ENCODE measurements around the gene REC8. TPM values are rescaled to one million over a fixed set of nuclear protein-coding genes. Genes with fewer than 3 reads are reported as not detected.

REC8 gene
- total and polyA plus RNA-seq, 2 of the 13 experiments (the other 11 are each of a cell fraction or from before 2014, with no cell fraction given) = 3.4 to 14.7 TPM

GRCh38 chr14:24215495-24216344 is 43.8 kb downstream of the REC8 start, which contains the start of gene MDP1 (continued):
- peak; percentile 96; the same call in 1 of the 2 replicates for TF ChIP-seq ZNF782 (CRISPR knock-in tag; IDR thresholded peaks at IDR 0.05; ENCODE audit: borderline replicate concordance)
- TF ChIP-seq RBFOX2 (IDR thresholded peaks at IDR 0.05; ENCODE audit: low read depth, low read length) = peak; percentile 95
- TF ChIP-seq MXD1 (CRISPR knock-in tag; IDR thresholded peaks at IDR 0.05) = peak; percentile 93
- no peak for TF ChIP-seq THAP8 (CRISPR knock-in tag; IDR thresholded peaks at IDR 0.05; ENCODE audit: borderline replicate concordance)
- TF ChIP-seq SP4 (CRISPR knock-in tag; IDR thresholded peaks at IDR 0.05) = peak; percentile 86
- TF ChIP-seq ZUFSP (CRISPR knock-in tag; IDR thresholded peaks at IDR 0.05; ENCODE audit: borderline replicate concordance) = no peak
- peak; percentile 23; the same call in 1 of the 2 replicates for TF ChIP-seq ZNF570 (CRISPR knock-in tag; IDR thresholded peaks at IDR 0.05; ENCODE audit: borderline replicate concordance)
- peak; percentile 95 for TF ChIP-seq ZNF616 (CRISPR knock-in tag; IDR thresholded peaks at IDR 0.05; ENCODE audit: low read depth)
- peak; percentile 92 for TF ChIP-seq NFKBIZ (CRISPR knock-in tag; IDR thresholded peaks at IDR 0.05)
- peak; percentile 95 for TF ChIP-seq ZNF451 (CRISPR knock-in tag; IDR thresholded peaks at IDR 0.05)
- peak; percentile 100 for TF ChIP-seq NRL (CRISPR knock-in tag; IDR thresholded peaks at IDR 0.05; ENCODE audit: borderline replicate concordance)
- TF ChIP-seq PCBP1 (IDR thresholded peaks at IDR 0.05; ENCODE audit: borderline replicate concordance, low read depth, low read length) = peak; percentile 99
- peak; percentile 94 for TF ChIP-seq ARID5B (CRISPR knock-in tag; IDR thresholded peaks at IDR 0.05)
- TF ChIP-seq JUND (CRISPR knock-in tag; IDR thresholded peaks at IDR 0.05) = peak; percentile 93
- TF ChIP-seq HNRNPK (IDR thresholded peaks at IDR 0.05; ENCODE audit: low read depth, low read length, poor library complexity, severe bottlenecking) = peak; percentile 55
- no peak for TF ChIP-seq XBP1 (CRISPR knock-in tag; IDR thresholded peaks at IDR 0.05)
- no peak for TF ChIP-seq FUBP1 (CRISPR knock-in tag; IDR thresholded peaks at IDR 0.05; ENCODE audit: borderline replicate concordance)
- peak; percentile 89; the same call in 1 of the 2 replicates for TF ChIP-seq ZFP1 (CRISPR knock-in tag; IDR thresholded peaks at IDR 0.05)
- no peak for TF ChIP-seq CREBL2 (CRISPR knock-in tag; IDR thresholded peaks at IDR 0.05; ENCODE audit: borderline replicate concordance)

All from HepG2 (cell line).